Measurements from ENCODE around the gene ACACA.

The ACACA gene

GRCh38 chr17:37211136-37211535 is 195.5 kb downstream of the ACACA start:
- peaks cover 10 to 15% of the 10 kb centered on the region in 2 donors for H3K36me3 ChIP-seq (ENCODE audit: control insufficient read depth in 2 of 2, insufficient read depth in 2 of 2, low read length in 2 of 2)
- no peaks in the 10 kb centered on the region for H3K4me1 ChIP-seq (ENCODE audit: control insufficient read depth, insufficient read depth, low read length)
- H3K9me3 ChIP-seq (ENCODE audit: control insufficient read depth in 2 of 2, low read length in 2 of 2): no peaks in the 10 kb centered on the region
- no peaks in the 10 kb centered on the region for H3K27me3 ChIP-seq (ENCODE audit: control insufficient read depth in 1 of 2, insufficient read depth in 2 of 2, low read length in 2 of 2)
- no peak overlapping the region for H3K4me3 ChIP-seq (ENCODE audit: low read length in 2 of 2)
- no peak overlapping the region for H3K9ac ChIP-seq (ENCODE audit: low read length in 2 of 2)
- no peak overlapping the region for H3K27ac ChIP-seq (ENCODE audit: low read length)

DNA sequence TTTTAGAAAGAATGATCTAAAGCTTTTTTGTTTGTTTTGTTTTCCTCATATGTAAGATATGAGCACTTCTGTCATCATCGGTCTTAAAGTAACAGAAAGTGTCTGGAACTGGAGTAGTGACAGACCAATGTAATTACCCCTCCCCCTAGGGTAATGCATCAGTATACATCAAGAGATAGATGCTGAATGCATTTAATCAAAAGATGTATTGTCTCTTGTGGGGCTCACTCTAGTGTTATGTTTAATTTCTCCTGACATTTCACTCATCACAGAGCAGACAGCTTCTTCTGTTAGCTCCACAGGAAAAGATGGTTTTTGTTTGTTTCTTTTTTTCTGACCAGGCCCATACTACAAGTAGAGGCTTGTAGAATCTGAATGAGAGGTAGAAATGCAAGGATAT is 199.5 kb downstream of the ACACA start:
- Histone ChIP-seq H3K9me3 (ENCODE audit: control insufficient read depth in 2 of 2, low read length in 2 of 2) (no peaks in the 10 kb centered on the region), H3K27me3 (ENCODE audit: control insufficient read depth in 1 of 2, insufficient read depth in 2 of 2, low read length in 2 of 2) (no peaks in the 10 kb centered on the region), H3K9ac (ENCODE audit: low read length in 2 of 2) (no peak overlapping the region), H3K36me3 (ENCODE audit: control insufficient read depth in 2 of 2, insufficient read depth in 2 of 2, low read length in 2 of 2) (peaks cover 11 to 13% of the 10 kb centered on the region in 2 donors), H3K4me3 (ENCODE audit: low read length in 2 of 2) (no peak overlapping the region), H3K27ac (ENCODE audit: low read length) (no peak overlapping the region), H3K4me1 (ENCODE audit: control insufficient read depth, insufficient read depth, low read length) (no peaks in the 10 kb centered on the region)

GRCh38 chr17:37206299-37206698 is 200.3 kb downstream of the ACACA start:
- Histone ChIP-seq H3K4me3 (ENCODE audit: low read length in 2 of 2) (no peak overlapping the region), H3K9ac (ENCODE audit: low read length in 2 of 2) (no peak overlapping the region), H3K27ac (ENCODE audit: low read length) (no peak overlapping the region), H3K36me3 (ENCODE audit: control insufficient read depth in 2 of 2, insufficient read depth in 2 of 2, low read length in 2 of 2) (peaks cover 11 to 13% of the 10 kb centered on the region in 2 donors), H3K4me1 (ENCODE audit: control insufficient read depth, insufficient read depth, low read length) (no peaks in the 10 kb centered on the region), H3K9me3 (ENCODE audit: control insufficient read depth in 2 of 2, low read length in 2 of 2) (no peaks in the 10 kb centered on the region), H3K27me3 (ENCODE audit: control insufficient read depth in 1 of 2, insufficient read depth in 2 of 2, low read length in 2 of 2) (no peaks in the 10 kb centered on the region)

DNA sequence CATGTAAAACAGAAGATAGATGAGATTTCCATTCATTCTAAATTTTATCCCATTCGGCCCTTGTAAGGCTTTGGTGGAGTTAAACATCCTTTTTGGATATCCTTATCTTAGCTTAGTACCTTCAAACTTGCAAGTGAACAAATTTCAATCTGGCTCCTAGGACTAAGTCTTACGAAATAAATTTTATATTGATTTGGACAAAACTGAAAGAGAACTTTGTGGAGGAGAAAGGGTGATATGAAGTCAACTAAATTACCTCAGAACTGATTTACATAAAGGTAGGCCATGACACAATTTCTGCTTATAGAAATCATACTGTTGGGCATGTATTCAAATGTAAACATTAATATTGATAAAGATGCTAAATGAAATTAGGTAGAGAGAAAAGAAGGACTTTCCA is 206.1 kb downstream of the ACACA start:
- no peaks in the 10 kb centered on the region for H3K4me1 ChIP-seq (ENCODE audit: control insufficient read depth, insufficient read depth, low read length)
- H3K4me3 ChIP-seq (ENCODE audit: low read length in 2 of 2): no peak overlapping the region
- H3K27ac ChIP-seq (ENCODE audit: low read length): no peak overlapping the region
- peaks cover 0 to 6% of the 10 kb centered on the region in 2 donors for H3K36me3 ChIP-seq (ENCODE audit: control insufficient read depth in 2 of 2, insufficient read depth in 2 of 2, low read length in 2 of 2)
- no peaks in the 10 kb centered on the region for H3K27me3 ChIP-seq (ENCODE audit: control insufficient read depth in 1 of 2, insufficient read depth in 2 of 2, low read length in 2 of 2)
- H3K9me3 ChIP-seq (ENCODE audit: control insufficient read depth in 2 of 2, low read length in 2 of 2): no peaks in the 10 kb centered on the region
- H3K9ac ChIP-seq (ENCODE audit: low read length in 2 of 2): no peak overlapping the region

DNA sequence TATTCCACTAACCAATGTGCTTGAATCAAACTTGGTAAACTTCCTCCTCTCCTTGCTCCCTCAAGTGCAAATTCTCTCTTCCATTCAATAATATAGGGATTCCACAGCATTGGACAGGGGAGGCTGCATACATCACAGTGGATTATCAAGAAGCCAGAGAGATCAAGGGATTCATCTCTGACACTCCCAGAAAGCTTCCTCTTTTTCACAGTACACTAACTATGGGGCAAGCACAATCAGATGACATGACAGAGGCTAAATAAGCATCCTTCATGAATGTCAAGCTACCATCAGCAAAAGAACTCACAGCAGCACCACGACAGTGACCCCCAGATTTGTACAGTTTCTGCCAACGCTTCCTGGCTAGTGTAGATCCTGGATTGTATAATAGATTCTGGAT is 209.3 kb downstream of the ACACA start:
- H3K9me3 ChIP-seq (ENCODE audit: control insufficient read depth in 2 of 2, low read length in 2 of 2): no peaks in the 10 kb centered on the region
- no peak overlapping the region for H3K27ac ChIP-seq (ENCODE audit: low read length)
- no peak overlapping the region for H3K4me3 ChIP-seq (ENCODE audit: low read length in 2 of 2)
- peaks cover 0 to 4% of the 10 kb centered on the region in 2 donors for H3K36me3 ChIP-seq (ENCODE audit: control insufficient read depth in 2 of 2, insufficient read depth in 2 of 2, low read length in 2 of 2)
- no peaks in the 10 kb centered on the region for H3K4me1 ChIP-seq (ENCODE audit: control insufficient read depth, insufficient read depth, low read length)
- no peaks in the 10 kb centered on the region for H3K27me3 ChIP-seq (ENCODE audit: control insufficient read depth in 1 of 2, insufficient read depth in 2 of 2, low read length in 2 of 2)
- H3K9ac ChIP-seq (ENCODE audit: low read length in 2 of 2): no peak overlapping the region

GRCh38 chr17:37194208-37194607 is 212.4 kb downstream of the ACACA start:
- H3K27ac ChIP-seq (ENCODE audit: low read length): no peak overlapping the region
- peaks cover 4 to 5% of the 10 kb centered on the region in 2 donors for H3K36me3 ChIP-seq (ENCODE audit: control insufficient read depth in 2 of 2, insufficient read depth in 2 of 2, low read length in 2 of 2)
- no peaks in the 10 kb centered on the region for H3K27me3 ChIP-seq (ENCODE audit: control insufficient read depth in 1 of 2, insufficient read depth in 2 of 2, low read length in 2 of 2)
- no peaks in the 10 kb centered on the region for H3K4me1 ChIP-seq (ENCODE audit: control insufficient read depth, insufficient read depth, low read length)
- H3K9me3 ChIP-seq (ENCODE audit: control insufficient read depth in 2 of 2, low read length in 2 of 2): no peaks in the 10 kb centered on the region
- H3K9ac ChIP-seq (ENCODE audit: low read length in 2 of 2): no peak overlapping the region
- H3K4me3 ChIP-seq (ENCODE audit: low read length in 2 of 2): no peak overlapping the region

GRCh38 chr17:37191219-37191618 is 215.4 kb downstream of the ACACA start:
- H3K4me1 ChIP-seq (ENCODE audit: control insufficient read depth, insufficient read depth, low read length): no peaks in the 10 kb centered on the region
- H3K9me3 ChIP-seq (ENCODE audit: control insufficient read depth in 2 of 2, low read length in 2 of 2): no peaks in the 10 kb centered on the region
- H3K9ac ChIP-seq (ENCODE audit: low read length in 2 of 2): no peak overlapping the region
- no peak overlapping the region for H3K27ac ChIP-seq (ENCODE audit: low read length)
- no peak overlapping the region for H3K4me3 ChIP-seq (ENCODE audit: low read length in 2 of 2)
- H3K36me3 ChIP-seq (ENCODE audit: control insufficient read depth in 2 of 2, insufficient read depth in 2 of 2, low read length in 2 of 2): peaks cover 14% of the 10 kb centered on the region in 2 donors
- H3K27me3 ChIP-seq (ENCODE audit: control insufficient read depth in 1 of 2, insufficient read depth in 2 of 2, low read length in 2 of 2): no peaks in the 10 kb centered on the region

DNA sequence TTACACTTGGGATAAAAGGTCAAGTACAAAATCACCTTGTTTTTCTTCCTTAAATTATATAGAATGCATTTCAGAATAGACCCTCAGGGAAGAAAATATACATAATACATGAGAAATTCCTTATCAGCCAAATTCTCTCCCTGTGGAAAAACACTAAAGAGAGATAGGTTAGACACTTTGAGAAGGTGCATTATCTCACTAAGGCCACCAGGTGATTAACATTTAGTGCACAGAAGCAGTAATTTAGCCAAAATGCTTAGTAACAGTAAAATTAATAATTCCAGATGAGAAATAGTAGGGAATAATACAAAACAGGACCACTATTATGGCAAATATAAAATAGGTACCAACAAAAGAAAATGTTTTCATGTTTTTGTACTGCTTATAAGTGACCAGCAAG is 216.1 kb downstream of the ACACA start:
- Histone ChIP-seq H3K4me3 (ENCODE audit: low read length in 2 of 2) (no peak overlapping the region), H3K4me1 (ENCODE audit: control insufficient read depth, insufficient read depth, low read length) (no peaks in the 10 kb centered on the region), H3K27ac (ENCODE audit: low read length) (no peak overlapping the region), H3K9ac (ENCODE audit: low read length in 2 of 2) (no peak overlapping the region), H3K36me3 (ENCODE audit: control insufficient read depth in 2 of 2, insufficient read depth in 2 of 2, low read length in 2 of 2) (peaks cover 14% of the 10 kb centered on the region in 2 donors), H3K9me3 (ENCODE audit: control insufficient read depth in 2 of 2, low read length in 2 of 2) (no peaks in the 10 kb centered on the region), H3K27me3 (ENCODE audit: control insufficient read depth in 1 of 2, insufficient read depth in 2 of 2, low read length in 2 of 2) (no peaks in the 10 kb centered on the region)

- Histone ChIP-seq H3K9me3 (ENCODE audit: control insufficient read depth in 2 of 2, low read length in 2 of 2) (no peaks in the 10 kb centered on the region), H3K27ac (ENCODE audit: low read length) (no peak overlapping the region), H3K27me3 (ENCODE audit: control insufficient read depth in 1 of 2, insufficient read depth in 2 of 2, low read length in 2 of 2) (no peaks in the 10 kb centered on the region), H3K9ac (ENCODE audit: low read length in 2 of 2) (no peak overlapping the region), H3K36me3 (ENCODE audit: control insufficient read depth in 2 of 2, insufficient read depth in 2 of 2, low read length in 2 of 2) (peaks cover 10 to 14% of the 10 kb centered on the region in 2 donors), H3K4me1 (ENCODE audit: control insufficient read depth, insufficient read depth, low read length) (no peaks in the 10 kb centered on the region), H3K4me3 (ENCODE audit: low read length in 2 of 2) (no peak overlapping the region)
Observed at GRCh38 chr17:37188157-37188556, 218.5 kb downstream of the ACACA start.

DNA sequence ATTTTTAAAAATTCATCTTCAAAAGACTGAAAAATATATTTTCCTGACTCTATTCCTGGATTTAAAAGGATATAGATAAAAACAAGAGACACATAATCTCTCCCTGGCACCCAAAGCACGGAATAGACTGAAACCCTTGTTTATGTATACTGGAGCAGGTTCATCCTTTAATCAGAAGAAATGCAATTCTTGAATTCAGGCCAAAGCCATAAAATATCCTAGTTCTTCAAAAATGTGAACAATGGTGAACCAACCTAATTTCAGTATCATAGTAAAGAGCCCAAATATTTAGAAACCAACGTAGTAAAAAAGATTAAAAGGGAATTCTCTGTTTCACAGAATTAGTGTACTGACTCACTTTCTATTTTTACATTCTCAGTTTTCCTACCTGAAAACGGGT is 219.4 kb downstream of the ACACA start:
- Histone ChIP-seq H3K36me3 (ENCODE audit: control insufficient read depth in 2 of 2, insufficient read depth in 2 of 2, low read length in 2 of 2) (peaks cover 10 to 14% of the 10 kb centered on the region in 2 donors), H3K9ac (ENCODE audit: low read length in 2 of 2) (no peak overlapping the region), H3K9me3 (ENCODE audit: control insufficient read depth in 2 of 2, low read length in 2 of 2) (no peaks in the 10 kb centered on the region), H3K4me1 (ENCODE audit: control insufficient read depth, insufficient read depth, low read length) (no peaks in the 10 kb centered on the region), H3K4me3 (ENCODE audit: low read length in 2 of 2) (no peak overlapping the region), H3K27ac (ENCODE audit: low read length) (no peak overlapping the region), H3K27me3 (ENCODE audit: control insufficient read depth in 1 of 2, insufficient read depth in 2 of 2, low read length in 2 of 2) (no peaks in the 10 kb centered on the region)

- H3K9me3 ChIP-seq (ENCODE audit: control insufficient read depth in 2 of 2, low read length in 2 of 2): no peaks in the 10 kb centered on the region
- no peaks in the 10 kb centered on the region for H3K4me1 ChIP-seq (ENCODE audit: control insufficient read depth, insufficient read depth, low read length)
- no peaks in the 10 kb centered on the region for H3K27me3 ChIP-seq (ENCODE audit: control insufficient read depth in 1 of 2, insufficient read depth in 2 of 2, low read length in 2 of 2)
- H3K4me3 ChIP-seq (ENCODE audit: low read length in 2 of 2): no peak overlapping the region
- H3K36me3 ChIP-seq (ENCODE audit: control insufficient read depth in 2 of 2, insufficient read depth in 2 of 2, low read length in 2 of 2): peaks cover 4 to 12% of the 10 kb centered on the region in 2 donors
- H3K27ac ChIP-seq (ENCODE audit: low read length): no peak overlapping the region
- H3K9ac ChIP-seq (ENCODE audit: low read length in 2 of 2): no peak overlapping the region
Observed at GRCh38 chr17:37182786-37183465, 223.7 kb downstream of the ACACA start.
